Upper lobe of left lung (tissue), 4 donors: Measurements from ENCODE around the gene CDH2.

Source experiments
- POLR2AphosphoS5 ChIP-seq, 2 donors: sonication (generic); formaldehyde crosslinking; IDR thresholded peaks; one replicate each; pipeline ENCODE4 v1.5.1; 2017; ENCODE audit warnings: antibody characterized with exemption in 2 of 2
- TF ChIP-seq, protein P1 (sequence below), 6 experiments: fragments of 450-650 bp in 4 of 6; fragments of 200-600 bp in 2 of 6; sonication (generic) in 2 of 6; IDR thresholded peaks; one replicate each; pipeline ENCODE4 v1.5.1; 2016 to 2019; ENCODE audit warnings: antibody characterized with exemption in 6 of 6

DNA sequence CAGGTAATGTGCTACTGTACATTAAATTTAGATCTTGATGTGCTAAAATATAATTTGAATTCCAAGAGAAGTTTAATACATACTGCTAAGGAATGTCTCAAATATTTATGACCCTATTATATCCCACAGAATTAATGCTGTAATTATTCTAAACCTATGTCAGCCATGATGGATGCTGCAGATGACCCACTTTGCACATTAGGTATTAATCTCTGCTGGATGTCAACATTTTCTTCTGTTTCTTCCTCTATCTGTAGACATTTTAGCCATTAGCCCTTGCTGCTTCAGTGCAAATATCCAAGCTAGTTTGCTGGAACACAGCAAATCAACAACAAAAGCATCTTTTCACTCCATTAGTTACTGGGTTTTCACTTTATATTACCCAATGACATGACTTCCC is 164.6 kb downstream of the CDH2 start:
- TF ChIP-seq, protein P1, sequence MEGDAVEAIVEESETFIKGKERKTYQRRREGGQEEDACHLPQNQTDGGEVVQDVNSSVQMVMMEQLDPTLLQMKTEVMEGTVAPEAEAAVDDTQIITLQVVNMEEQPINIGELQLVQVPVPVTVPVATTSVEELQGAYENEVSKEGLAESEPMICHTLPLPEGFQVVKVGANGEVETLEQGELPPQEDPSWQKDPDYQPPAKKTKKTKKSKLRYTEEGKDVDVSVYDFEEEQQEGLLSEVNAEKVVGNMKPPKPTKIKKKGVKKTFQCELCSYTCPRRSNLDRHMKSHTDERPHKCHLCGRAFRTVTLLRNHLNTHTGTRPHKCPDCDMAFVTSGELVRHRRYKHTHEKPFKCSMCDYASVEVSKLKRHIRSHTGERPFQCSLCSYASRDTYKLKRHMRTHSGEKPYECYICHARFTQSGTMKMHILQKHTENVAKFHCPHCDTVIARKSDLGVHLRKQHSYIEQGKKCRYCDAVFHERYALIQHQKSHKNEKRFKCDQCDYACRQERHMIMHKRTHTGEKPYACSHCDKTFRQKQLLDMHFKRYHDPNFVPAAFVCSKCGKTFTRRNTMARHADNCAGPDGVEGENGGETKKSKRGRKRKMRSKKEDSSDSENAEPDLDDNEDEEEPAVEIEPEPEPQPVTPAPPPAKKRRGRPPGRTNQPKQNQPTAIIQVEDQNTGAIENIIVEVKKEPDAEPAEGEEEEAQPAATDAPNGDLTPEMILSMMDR (IDR thresholded peaks at IDR 0.05) = no peak
- TF ChIP-seq POLR2AphosphoS5 (IDR thresholded peaks at IDR 0.05) = no peak
